Fibroblast of skin of right biceps (primary cell): ENCODE measurements around the gene KRT10.
"Not testable (repeated sequence)": the region's sequence is repeated elsewhere in the genome, so short reads cannot be mapped to it uniquely, and the experiment has no call there.

Experiments used
- DNase-seq: peaks from one replicate; pipeline ENCODE4 v3.0.0-alpha.2; 2013

Gene KRT10

DNA sequence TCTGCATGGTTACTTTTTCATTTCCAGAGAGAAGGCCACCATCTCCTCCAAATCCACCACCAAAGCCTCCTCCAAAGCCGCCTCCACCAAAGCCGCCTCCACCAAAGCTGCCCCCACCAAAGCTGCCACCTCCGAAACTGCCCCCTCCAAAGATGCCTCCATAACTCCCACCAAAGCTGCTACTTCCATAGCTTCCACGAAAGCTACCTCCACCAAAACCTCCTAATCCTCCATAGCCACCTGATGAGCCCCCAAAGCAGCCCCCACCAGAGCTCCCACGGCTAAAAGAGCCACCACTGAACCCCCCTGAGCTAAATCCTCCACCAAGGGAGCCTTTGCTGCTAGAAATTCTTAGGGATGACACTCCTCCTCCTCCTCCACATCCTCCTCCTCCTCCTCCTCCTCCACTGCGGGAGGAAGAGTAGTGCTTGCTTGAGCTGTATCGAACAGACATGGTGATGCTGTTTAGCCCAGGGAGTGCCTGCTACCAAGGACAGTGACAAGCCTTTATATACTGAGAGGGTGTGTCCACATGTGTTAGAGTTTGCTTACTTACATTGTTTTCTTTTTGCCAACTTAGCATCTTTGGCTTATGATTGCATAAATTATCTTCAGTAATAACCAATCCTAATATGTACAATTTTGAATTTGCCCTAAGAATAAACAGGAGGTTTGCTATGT is at the start of gene KRT10:
Gene KRT10 (minus strand): TSS at position 483 of the 681 bp plus-strand sequence. CDS start 29 bp downstream, at position 454.
- DNase-seq, result no peak

DNA sequence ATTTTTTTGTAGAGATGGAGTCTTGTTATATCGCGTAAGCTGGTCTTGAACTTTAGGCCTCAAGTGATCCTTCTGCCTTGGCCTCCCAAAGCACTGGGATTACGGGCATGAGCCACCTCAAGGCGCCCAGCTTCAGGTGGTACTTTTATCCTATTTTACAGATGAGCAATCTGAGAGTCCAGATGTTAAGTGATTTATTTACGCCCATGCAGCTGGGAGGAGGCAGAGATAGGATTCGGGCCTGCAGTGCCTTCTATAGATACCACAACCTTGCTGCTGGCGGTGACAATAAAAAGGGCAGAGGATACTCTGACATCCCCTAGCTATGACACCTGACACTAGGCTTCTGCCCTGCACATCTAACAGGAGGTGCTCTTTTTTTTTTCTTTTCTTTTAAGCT is 48.9 kb upstream of the KRT10 start:
- no peak for DNase-seq

DNA sequence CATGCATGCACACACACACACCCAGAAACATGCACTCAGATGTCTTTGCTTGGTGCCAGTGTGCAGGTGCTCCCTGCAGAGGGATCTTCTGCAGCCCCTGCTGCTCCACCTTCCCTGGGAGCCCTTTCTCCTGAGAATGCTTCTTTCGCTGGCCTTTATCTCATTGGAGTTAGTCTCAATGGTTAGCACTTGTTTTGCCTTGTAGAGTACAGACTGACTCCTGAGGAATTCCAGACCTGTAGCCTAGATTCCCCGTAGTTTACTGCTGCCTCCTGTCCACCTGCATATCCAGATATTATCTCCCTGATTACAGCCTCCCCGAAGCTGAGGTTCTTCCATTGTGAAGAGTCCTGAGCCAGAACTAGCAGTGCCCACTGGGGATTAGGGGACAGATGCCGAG is 47.7 kb upstream of the KRT10 start:
- DNase-seq, result no peak

DNA sequence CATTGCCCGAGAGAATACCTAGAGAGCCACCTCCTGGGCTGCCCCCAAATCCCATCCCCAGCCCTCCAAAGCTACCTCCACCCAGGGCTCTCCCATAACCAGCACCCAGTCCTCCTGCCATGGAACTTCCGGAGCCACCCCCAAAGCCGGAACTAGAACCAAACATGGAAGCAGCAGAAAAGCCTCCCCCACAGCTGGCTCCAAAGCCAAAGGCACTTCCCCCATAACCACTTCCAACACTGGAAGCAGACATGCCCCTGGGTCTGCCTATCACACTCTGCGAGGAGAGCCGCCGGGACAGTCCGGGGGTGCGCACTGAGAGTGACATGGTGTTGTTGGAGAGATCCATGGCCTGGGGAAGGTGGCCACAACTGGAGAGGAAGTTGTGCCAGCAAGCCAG is 44.4 kb upstream of the KRT10 start, which contains the start of gene KRT12:
Gene KRT12 (minus strand): TSS at position 386 of the 400 bp plus-strand sequence. CDS start 37 bp downstream, at position 349.
- DNase-seq, result no peak

DNA sequence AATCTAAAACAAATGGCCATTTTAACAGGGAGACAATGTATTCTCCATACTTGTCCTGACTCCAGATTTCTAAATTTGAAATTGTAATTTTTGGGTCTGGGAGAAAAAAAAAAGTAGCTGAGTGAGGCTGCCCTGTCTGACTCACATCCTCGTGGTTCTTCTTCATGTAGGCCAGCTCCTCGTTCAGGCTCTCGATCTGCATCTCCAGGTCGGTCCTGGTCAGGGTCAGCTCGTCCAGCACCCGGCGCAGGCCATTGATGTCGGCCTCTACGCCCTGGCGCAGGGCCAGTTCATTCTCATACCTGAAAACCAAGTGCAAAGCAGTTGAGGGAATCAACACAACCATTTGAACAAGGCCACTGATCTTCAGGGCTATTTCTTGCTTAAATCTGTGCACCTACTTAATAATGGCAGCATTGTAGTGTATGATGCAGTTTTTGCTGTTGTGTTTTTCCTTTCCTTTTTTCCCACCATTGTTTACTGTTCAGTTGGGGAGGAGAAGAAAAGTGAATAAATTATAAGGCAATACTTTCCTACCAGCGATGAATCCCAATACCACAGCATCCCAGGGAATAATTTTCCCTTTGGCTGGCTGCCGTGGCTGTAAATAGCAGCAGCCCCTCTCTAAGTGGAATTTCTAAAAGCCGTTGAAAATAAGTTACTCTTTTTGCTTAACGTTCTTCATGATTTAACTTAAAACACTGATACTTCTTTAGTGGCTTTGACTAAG is 42.4 kb upstream of the KRT10 start:
- no peak for DNase-seq

GRCh38 chr17:40862985-40863733 is 40.7 kb upstream of the KRT10 start:
- peak; percentile 21 for DNase-seq

- DNase-seq, result no peak
Measured at GRCh38 chr17:40859536-40859935, 37.1 kb upstream of the KRT10 start.

GRCh38 chr17:40858667-40859066 is 36.3 kb upstream of the KRT10 start:
- DNase-seq, result not testable (repeated sequence)

GRCh38 chr17:40857535-40857934 is 35.1 kb upstream of the KRT10 start:
- DNase-seq, result peak; percentile 74

GRCh38 chr17:40854175-40854814 is 31.9 kb upstream of the KRT10 start:
- DNase-seq, result peak; percentile 88

DNA sequence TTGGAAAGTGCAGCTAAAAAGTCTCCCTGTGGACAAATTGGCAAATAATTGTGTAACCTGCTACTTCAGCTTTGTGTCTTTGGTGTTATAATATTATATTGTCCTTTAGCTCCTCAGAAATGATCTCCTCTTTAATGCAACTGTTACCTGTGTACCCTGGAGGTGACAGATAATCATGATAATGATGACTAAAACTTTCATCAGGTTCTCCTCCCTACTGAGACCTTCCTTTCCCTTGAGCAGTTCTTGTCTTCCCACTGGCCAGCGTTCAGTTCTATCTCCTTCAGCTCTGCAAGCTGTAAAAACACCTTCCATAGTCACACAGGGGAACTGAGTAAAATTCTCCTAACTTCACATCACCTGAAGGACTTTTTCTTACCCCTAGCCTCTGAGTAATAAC is 29.9 kb upstream of the KRT10 start:
- no peak for DNase-seq

- no peak for DNase-seq
Measured at GRCh38 chr17:40850293-40850972, 28.0 kb upstream of the KRT10 start.

GRCh38 chr17:40849723-40850122 is 27.3 kb upstream of the KRT10 start:
- no peak for DNase-seq

- DNase-seq, result no peak
Measured at GRCh38 chr17:40848583-40849235, 26.3 kb upstream of the KRT10 start.

GRCh38 chr17:40846515-40847144 is 24.2 kb upstream of the KRT10 start:
- DNase-seq, result no peak

DNA sequence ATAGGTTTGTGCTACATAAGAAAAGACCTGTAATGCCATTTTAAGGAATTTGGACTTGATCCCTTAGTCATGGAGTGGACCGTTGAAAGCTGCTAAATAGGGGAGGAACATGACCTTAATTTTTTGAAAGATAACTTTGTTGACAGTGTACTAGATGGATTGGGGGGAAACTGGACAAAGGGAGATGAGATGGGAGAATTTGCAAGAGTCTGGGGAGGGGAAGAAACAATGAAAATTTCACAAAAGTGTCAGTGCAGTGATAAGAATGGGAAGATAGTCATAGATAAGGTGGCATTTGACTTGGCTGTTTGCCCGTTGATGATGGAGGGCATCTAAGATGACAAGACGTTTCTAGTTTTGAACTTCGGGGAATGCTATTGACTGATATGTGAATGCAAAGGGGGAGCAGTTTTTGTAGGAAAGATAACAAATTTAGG is 22.3 kb upstream of the KRT10 start:
- DNase-seq, result no peak

GRCh38 chr17:40843242-40843641 is 20.8 kb upstream of the KRT10 start:
- DNase-seq, result no peak

DNA sequence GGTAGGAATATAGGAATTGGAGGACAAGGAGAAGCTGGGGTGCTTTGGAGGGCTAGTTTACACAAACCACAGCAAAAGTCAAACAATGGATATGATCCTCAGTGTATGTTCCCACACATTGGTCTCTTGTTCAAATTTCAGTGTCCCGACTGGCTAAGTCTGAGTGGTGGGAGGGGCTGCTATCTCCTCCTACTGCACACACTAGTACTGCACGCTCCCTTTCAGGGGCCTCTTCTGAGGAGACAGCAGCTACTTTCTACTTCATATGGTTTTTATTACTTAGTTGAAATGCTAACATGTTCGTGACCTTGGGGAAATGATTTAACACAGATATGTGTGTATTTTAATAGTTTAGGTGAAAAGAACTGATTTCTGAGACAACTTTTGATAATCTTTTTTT is 18.8 kb upstream of the KRT10 start:
- DNase-seq, result peak; percentile 22

- no peak for DNase-seq
Measured at GRCh38 chr17:40839194-40839593, 16.8 kb upstream of the KRT10 start.

- no peak for DNase-seq
Measured at GRCh38 chr17:40836020-40836419, 13.6 kb upstream of the KRT10 start.

GRCh38 chr17:40833882-40834281 is 11.5 kb upstream of the KRT10 start:
- no peak for DNase-seq
